Trophoblast cell (in vitro differentiated cells and primary cell): Measurements from ENCODE around the gene PRSS16. TPM values are rescaled to one million over a fixed set of nuclear protein-coding genes. Genes with fewer than 3 reads are reported as not detected.
A peak's percentile ranks its signal among the peaks of the same experiment; 100 is the strongest.

Experiments used
- DNase-seq, 2 donors: peaks; one replicate each; pipeline ENCODE4 v3.0.0-alpha.2; 2016
- H2AFZ ChIP-seq: 2 replicates; pipeline ENCODE4 v1.6.1; 2013; ENCODE audit warnings: low read length, moderate library complexity, mild to moderate bottlenecking; ENCODE audit not compliant: insufficient read depth, poor library complexity
- H2AK5ac ChIP-seq: 2 replicates; pipeline ENCODE4 v1.6.1; 2013; ENCODE audit warnings: mild to moderate bottlenecking, low read length
- H2BK120ac ChIP-seq: 2 replicates; pipeline ENCODE4 v1.6.1; 2013; ENCODE audit warnings: low read length, mild to moderate bottlenecking, moderate library complexity; ENCODE audit not compliant: insufficient read depth, poor library complexity
- H2BK12ac ChIP-seq: 2 replicates; pipeline ENCODE4 v1.6.1; 2013; ENCODE audit warnings: mild to moderate bottlenecking, low read length, moderate library complexity
- H2BK5ac ChIP-seq: 2 replicates; pipeline ENCODE4 v1.6.1; 2013; ENCODE audit warnings: low read length, low read depth, moderate library complexity, mild to moderate bottlenecking; ENCODE audit not compliant: poor library complexity
- H3K14ac ChIP-seq: 2 replicates; pipeline ENCODE4 v1.6.1; 2013; ENCODE audit warnings: mild to moderate bottlenecking, low read length
- H3K18ac ChIP-seq: 2 replicates; pipeline ENCODE4 v1.6.1; 2013; ENCODE audit warnings: mild to moderate bottlenecking, low read length
- H3K23ac ChIP-seq: 2 replicates; pipeline ENCODE4 v1.6.1; 2013; ENCODE audit warnings: low read length
- H3K27ac ChIP-seq: 2 replicates; pipeline ENCODE4 v1.5.1; 2013; ENCODE audit warnings: low read depth, mild to moderate bottlenecking, inconsistent platforms, low read length, moderate library complexity
- H3K27me3 ChIP-seq: 2 replicates; pipeline ENCODE4 v1.6.1; 2013; ENCODE audit warnings: inconsistent platforms, mild to moderate bottlenecking, low read length, moderate library complexity; ENCODE audit not compliant: insufficient read depth
- H3K36me3 ChIP-seq, 2 experiments: 1 replicate in 1 of 2; 2 replicates in 1 of 2; pipeline ENCODE4 v1.6.1; 2013; ENCODE audit warnings: low read length in 2 of 2, mild to moderate bottlenecking in 2 of 2, moderate library complexity in 1 of 2; ENCODE audit not compliant: insufficient read depth in 2 of 2, control insufficient read depth in 1 of 2
- H3K4ac ChIP-seq: 2 replicates; pipeline ENCODE4 v1.6.1; 2013; ENCODE audit warnings: low read depth, mild to moderate bottlenecking, low read length, moderate library complexity
- H3K4me1 ChIP-seq, 2 experiments: 1 replicate in 1 of 2; 2 replicates in 1 of 2; pipeline ENCODE4 v1.6.1; 2013; ENCODE audit warnings: low read length in 2 of 2, mild to moderate bottlenecking in 2 of 2, moderate library complexity in 1 of 2; ENCODE audit not compliant: insufficient read depth in 2 of 2, control insufficient read depth in 1 of 2
- H3K4me2 ChIP-seq: 2 replicates; pipeline ENCODE4 v1.6.1; 2013; ENCODE audit warnings: inconsistent platforms, mild to moderate bottlenecking, low read length, moderate library complexity
- H3K4me3 ChIP-seq: 2 replicates; pipeline ENCODE4 v1.5.1; 2013; ENCODE audit warnings: mild to moderate bottlenecking, low read depth, low read length, inconsistent platforms
- H3K79me1 ChIP-seq: one replicate; pipeline ENCODE4 v1.6.1; 2013; ENCODE audit warnings: low read length
- H3K79me2 ChIP-seq: 2 replicates; pipeline ENCODE4 v1.6.1; 2013; ENCODE audit warnings: low read length, mild to moderate bottlenecking; ENCODE audit not compliant: control insufficient read depth, insufficient read depth, poor library complexity
- H3K9ac ChIP-seq: 2 replicates; pipeline ENCODE4 v1.6.1; 2013; ENCODE audit warnings: mild to moderate bottlenecking, low read length
- H3K9me3 ChIP-seq: 2 replicates; pipeline ENCODE4 v1.6.1; 2013; ENCODE audit warnings: low read depth, mild to moderate bottlenecking, control low read depth, inconsistent platforms, low read length; ENCODE audit not compliant: insufficient read depth
- H4K12ac ChIP-seq: 2 replicates; pipeline ENCODE4 v1.6.1; 2013; ENCODE audit warnings: low read depth, mild to moderate bottlenecking, low read length, moderate library complexity
- H4K8ac ChIP-seq: 2 replicates; pipeline ENCODE4 v1.6.1; 2013; ENCODE audit warnings: low read depth, mild to moderate bottlenecking, low read length, moderate library complexity
- H4K91ac ChIP-seq: one replicate; pipeline ENCODE4 v1.6.1; 2013; ENCODE audit warnings: low read depth, mild to moderate bottlenecking, low read length, moderate library complexity
- WGBS: extraction: QIAGEN DNeasy Blood & Tissue Kit; methylation state at CpG from one replicate; pipeline ENCODE4 v1.1.7; 2013; ENCODE audit warnings: missing lambda C conversion rate; ENCODE audit not compliant: insufficient read length, insufficient coverage; ENCODE audit errors: extremely low coverage; 5-methylcytosine and 5-hydroxymethylcytosine counted together
- polyA plus RNA-seq: library from polyadenylated mRNA; stranded (reverse); fragments of 200-250 nt; gene quantifications from 2 replicates; pipeline ENCODE4 v1.2.3, GENCODE V29; 2013

PRSS16 gene, protein sequence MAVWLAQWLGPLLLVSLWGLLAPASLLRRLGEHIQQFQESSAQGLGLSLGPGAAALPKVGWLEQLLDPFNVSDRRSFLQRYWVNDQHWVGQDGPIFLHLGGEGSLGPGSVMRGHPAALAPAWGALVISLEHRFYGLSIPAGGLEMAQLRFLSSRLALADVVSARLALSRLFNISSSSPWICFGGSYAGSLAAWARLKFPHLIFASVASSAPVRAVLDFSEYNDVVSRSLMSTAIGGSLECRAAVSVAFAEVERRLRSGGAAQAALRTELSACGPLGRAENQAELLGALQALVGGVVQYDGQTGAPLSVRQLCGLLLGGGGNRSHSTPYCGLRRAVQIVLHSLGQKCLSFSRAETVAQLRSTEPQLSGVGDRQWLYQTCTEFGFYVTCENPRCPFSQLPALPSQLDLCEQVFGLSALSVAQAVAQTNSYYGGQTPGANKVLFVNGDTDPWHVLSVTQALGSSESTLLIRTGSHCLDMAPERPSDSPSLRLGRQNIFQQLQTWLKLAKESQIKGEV
- 10.0 and 10.1 TPM in 2 replicates for polyA plus RNA-seq

GRCh38 chr6:27247133-27247836 is at the start of gene PRSS16:
PRSS16 (plus strand) TSS chr6:27247701; CDS start chr6:27247738, 37 bp downstream.
- Histone ChIP-seq H3K79me2 (peaks cover 3% of the 10 kb centered on the region), H3K36me3 (no peaks in the 10 kb centered on the region), H2AK5ac (no peak within 1 kb of the TSS), H3K4me3 (no peak within 1 kb of the TSS), H3K18ac (no peak within 1 kb of the TSS), H3K27me3 (no peaks in the 10 kb centered on the region), H2BK120ac (no peak within 1 kb of the TSS), H4K91ac (no peak within 1 kb of the TSS), H2BK12ac (no peak within 1 kb of the TSS), H3K23ac (peak within 1 kb of the TSS; percentile 9), H3K4me1 (peaks cover 2 to 3% of the 10 kb centered on the region in 2 experiments), H3K27ac (no peak within 1 kb of the TSS), H3K14ac (no peak within 1 kb of the TSS), H2BK5ac (no peak within 1 kb of the TSS), H4K8ac (no peak within 1 kb of the TSS), H3K4ac (no peak within 1 kb of the TSS), H3K9ac (no peak within 1 kb of the TSS), H2AFZ (no peak within 1 kb of the TSS), H3K4me2 (no peak within 1 kb of the TSS), H4K12ac (no peak within 1 kb of the TSS), H3K9me3 (no peaks in the 10 kb centered on the region), H3K79me1 (peaks cover 5% of the 10 kb centered on the region)
- WGBS = no CpG with 5 or more reads among the region's 12 CpGs
- DNase-seq = no peak

- Histone ChIP-seq H3K27ac (no peak overlapping the region), H3K14ac (no peak overlapping the region), H4K12ac (no peak overlapping the region), H3K4ac (no peak overlapping the region), H2BK120ac (no peak overlapping the region), H3K4me3 (no peak overlapping the region), H3K36me3 (peaks cover 0 to 1% of the 10 kb centered on the region in 2 experiments), H3K9ac (no peak overlapping the region), H3K18ac (no peak overlapping the region), H2AK5ac (no peak overlapping the region), H3K9me3 (no peaks in the 10 kb centered on the region), H3K4me1 (peaks cover 3 to 8% of the 10 kb centered on the region in 2 experiments), H2BK12ac (no peak overlapping the region), H3K79me1 (no peaks in the 10 kb centered on the region), H3K23ac (no peak overlapping the region), H3K4me2 (peak overlapping the region; percentile 52), H3K27me3 (no peaks in the 10 kb centered on the region), H4K8ac (no peak overlapping the region), H3K79me2 (no peaks in the 10 kb centered on the region), H4K91ac (no peak overlapping the region), H2AFZ (no peak overlapping the region), H2BK5ac (no peak overlapping the region)
- DNase-seq = peak; percentile 63 to 70
- no CpG with 5 or more reads among the region's 32 CpGs for WGBS
Observed at GRCh38 chr6:27205375-27206278, 41.9 kb upstream of the PRSS16 start.

GRCh38 chr6:27206806-27207205 is 40.7 kb upstream of the PRSS16 start:
- Histone ChIP-seq H3K27me3 (no peaks in the 10 kb centered on the region), H3K36me3 (peaks cover 0 to 1% of the 10 kb centered on the region in 2 experiments), H3K4me1 (peaks cover 3 to 8% of the 10 kb centered on the region in 2 experiments), H3K23ac (no peak overlapping the region), H3K79me1 (no peaks in the 10 kb centered on the region), H3K9ac (no peak overlapping the region), H3K18ac (no peak overlapping the region), H4K8ac (no peak overlapping the region), H2BK5ac (no peak overlapping the region), H4K91ac (no peak overlapping the region), H2AK5ac (no peak overlapping the region), H4K12ac (no peak overlapping the region), H2BK12ac (no peak overlapping the region), H3K27ac (no peak overlapping the region), H3K4ac (no peak overlapping the region), H3K79me2 (no peaks in the 10 kb centered on the region), H2BK120ac (no peak overlapping the region), H3K4me3 (no peak overlapping the region), H3K9me3 (no peaks in the 10 kb centered on the region), H3K4me2 (no peak overlapping the region), H3K14ac (no peak overlapping the region), H2AFZ (no peak overlapping the region)
- no peak for DNase-seq

- H3K27ac ChIP-seq = no peak overlapping the region
- H4K91ac ChIP-seq = no peak overlapping the region
- H3K18ac ChIP-seq = no peak overlapping the region
- no CpG with 5 or more reads among the region's 2 CpGs for WGBS
- H3K79me2 ChIP-seq = no peaks in the 10 kb centered on the region
- H4K12ac ChIP-seq = no peak overlapping the region
- H3K4me3 ChIP-seq = no peak overlapping the region
- H3K4me2 ChIP-seq = no peak overlapping the region
- H2BK120ac ChIP-seq = no peak overlapping the region
- H4K8ac ChIP-seq = no peak overlapping the region
- peaks cover 0 to 1% of the 10 kb centered on the region in 2 experiments for H3K36me3 ChIP-seq
- H3K4ac ChIP-seq = no peak overlapping the region
- no peak overlapping the region for H2AK5ac ChIP-seq
- H3K9ac ChIP-seq = no peak overlapping the region
- H3K27me3 ChIP-seq = no peaks in the 10 kb centered on the region
- H3K23ac ChIP-seq = no peak overlapping the region
- DNase-seq = no peak
- no peak overlapping the region for H2BK5ac ChIP-seq
- H2BK12ac ChIP-seq = no peak overlapping the region
- peaks cover 3 to 8% of the 10 kb centered on the region in 2 experiments for H3K4me1 ChIP-seq
- no peaks in the 10 kb centered on the region for H3K9me3 ChIP-seq
- H2AFZ ChIP-seq = no peak overlapping the region
- no peaks in the 10 kb centered on the region for H3K79me1 ChIP-seq
- H3K14ac ChIP-seq = no peak overlapping the region
Observed at GRCh38 chr6:27208042-27208441, 39.5 kb upstream of the PRSS16 start.
